DMS 273 (cell line): ENCODE results near the gene OGFRL1.

Experiments
- DNase-seq: peaks from one replicate; lab custom pipeline; 2025; ENCODE audit not compliant: unreplicated experiment; lab: John Stamatoyannopoulos, UW

The OGFRL1 gene

GRCh38 chr6:71333050-71333449, 44.4 kb downstream of the OGFRL1 start:
- DNase-seq: no peak

- DNase-seq: no peak
These were observed 45.1 kb downstream of the OGFRL1 start for GRCh38 chr6:71333697-71334096.

GRCh38 chr6:71334768-71335167, 46.2 kb downstream of the OGFRL1 start:
- no peak for DNase-seq

GRCh38 chr6:71335544-71335943, 46.9 kb downstream of the OGFRL1 start:
- DNase-seq: no peak

GRCh38 chr6:71336901-71337300, 48.3 kb downstream of the OGFRL1 start:
- no peak for DNase-seq

- no peak for DNase-seq
These were observed 50.1 kb downstream of the OGFRL1 start for GRCh38 chr6:71338540-71339316.

GRCh38 chr6:71342772-71343171, 54.2 kb downstream of the OGFRL1 start:
- no peak for DNase-seq

- DNase-seq: no peak
These were observed 57.1 kb downstream of the OGFRL1 start for GRCh38 chr6:71345476-71346333.

GRCh38 chr6:71346334-71346694, 57.7 kb downstream of the OGFRL1 start:
- DNase-seq: no peak

GRCh38 chr6:71347119-71347518, 58.5 kb downstream of the OGFRL1 start:
- no peak for DNase-seq

- peak; percentile 57 for DNase-seq
These were observed 60.8 kb downstream of the OGFRL1 start for GRCh38 chr6:71349395-71349794.

GRCh38 chr6:71349976-71350615, 61.5 kb downstream of the OGFRL1 start:
- no peak for DNase-seq

- no peak for DNase-seq
These were observed 62.6 kb downstream of the OGFRL1 start for GRCh38 chr6:71351190-71351589.
